Measurements from ENCODE around the gene RAPSN.

Gene RAPSN

GRCh38 chr11:47406896-47407745, 41.8 kb downstream of the RAPSN start:
- no peak for DNase-seq

- no peak for DNase-seq
Observed at GRCh38 chr11:47403571-47403970, 45.4 kb downstream of the RAPSN start.

GRCh38 chr11:47403135-47403534, 45.8 kb downstream of the RAPSN start:
- no peak for DNase-seq

GRCh38 chr11:47400768-47401279, 48.1 kb downstream of the RAPSN start:
- no peak for DNase-seq

- DNase-seq: no peak
Observed at GRCh38 chr11:47399860-47400767, 48.8 kb downstream of the RAPSN start.

GRCh38 chr11:47398551-47398950, 50.4 kb downstream of the RAPSN start:
- no peak for DNase-seq

GRCh38 chr11:47398011-47398410, 50.9 kb downstream of the RAPSN start:
- no peak for DNase-seq

GRCh38 chr11:47396049-47396320, 53.0 kb downstream of the RAPSN start:
- DNase-seq: no peak

- DNase-seq: no peak
Observed at GRCh38 chr11:47395223-47396048, 53.5 kb downstream of the RAPSN start.

- no peak for DNase-seq
Observed at GRCh38 chr11:47394322-47395222, 54.4 kb downstream of the RAPSN start.

GRCh38 chr11:47394050-47394321, 55.0 kb downstream of the RAPSN start:
- DNase-seq: no peak

GRCh38 chr11:47393163-47394049, 55.5 kb downstream of the RAPSN start:
- peak; percentile 50 for DNase-seq

GRCh38 chr11:47392546-47393162, 56.3 kb downstream of the RAPSN start:
- DNase-seq: no peak

GRCh38 chr11:47391711-47392432, 57.1 kb downstream of the RAPSN start:
- DNase-seq: no peak

- DNase-seq: no peak
Observed at GRCh38 chr11:47391077-47391583, 57.8 kb downstream of the RAPSN start.

- DNase-seq: no peak
Observed at GRCh38 chr11:47390422-47390760, 58.5 kb downstream of the RAPSN start.

- no peak for DNase-seq
Observed at GRCh38 chr11:47389577-47390421, 59.1 kb downstream of the RAPSN start.

- DNase-seq: no peak
Observed at GRCh38 chr11:47388697-47389576, 60.0 kb downstream of the RAPSN start.
